ENCODE data around the gene NUDT17. TPM values are rescaled to one million over a fixed set of nuclear protein-coding genes. Genes with fewer than 3 reads are reported as not detected.

Gene NUDT17
- polyA plus RNA-seq, 1 donor from 2014 or later = 5.4 TPM

DNA sequence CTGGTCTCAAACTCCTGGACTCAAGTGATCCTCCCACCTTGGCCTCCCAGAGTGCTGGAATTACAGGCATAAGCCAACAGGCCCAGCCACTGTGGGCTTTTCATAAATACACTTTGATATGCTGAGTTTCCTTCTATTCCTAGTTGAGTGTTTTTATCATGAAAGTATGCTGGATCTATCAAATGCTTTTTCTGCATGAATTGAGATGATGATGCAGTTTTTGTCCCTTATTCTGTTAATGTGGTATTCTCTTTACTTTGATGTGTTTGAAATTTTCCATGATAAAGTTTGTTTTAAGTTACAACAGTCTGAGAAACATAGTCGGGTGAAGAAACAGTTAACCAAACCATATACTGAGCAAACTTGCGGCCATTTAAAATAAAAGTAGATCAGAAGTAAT, 45.6 kb upstream of the NUDT17 start:
- Histone ChIP-seq H3F3A (ENCODE audit: insufficient read depth, low read length, poor library complexity, severe bottlenecking) (no peaks in the 10 kb centered on the region), H4K20me1 (ENCODE audit: insufficient read depth) (no peaks in the 10 kb centered on the region), H3K27ac (ENCODE audit: low read length) (no peak overlapping the region), H3K9me3 (ENCODE audit: low read length) (no peaks in the 10 kb centered on the region), H3K79me2 (replicated peaks; ENCODE audit: insufficient read depth, low read length) (peaks cover 12% of the 10 kb centered on the region), H3K9ac (ENCODE audit: low read length) (no peak overlapping the region), H3K4me3 (ENCODE audit: low read length) (no peak overlapping the region), H3K4me2 (ENCODE audit: low read length) (no peak overlapping the region), H3K36me3 (ENCODE audit: insufficient read depth, low read length) (no peaks in the 10 kb centered on the region), H3K27me3 (ENCODE audit: insufficient read depth, low read depth, low read length) (no peaks in the 10 kb centered on the region), H2AFZ (ENCODE audit: low read depth, low read length) (no peak overlapping the region), H3K9me2 (ENCODE audit: insufficient read depth, low read length) (no peaks in the 10 kb centered on the region)
- TF ChIP-seq, protein P1, sequence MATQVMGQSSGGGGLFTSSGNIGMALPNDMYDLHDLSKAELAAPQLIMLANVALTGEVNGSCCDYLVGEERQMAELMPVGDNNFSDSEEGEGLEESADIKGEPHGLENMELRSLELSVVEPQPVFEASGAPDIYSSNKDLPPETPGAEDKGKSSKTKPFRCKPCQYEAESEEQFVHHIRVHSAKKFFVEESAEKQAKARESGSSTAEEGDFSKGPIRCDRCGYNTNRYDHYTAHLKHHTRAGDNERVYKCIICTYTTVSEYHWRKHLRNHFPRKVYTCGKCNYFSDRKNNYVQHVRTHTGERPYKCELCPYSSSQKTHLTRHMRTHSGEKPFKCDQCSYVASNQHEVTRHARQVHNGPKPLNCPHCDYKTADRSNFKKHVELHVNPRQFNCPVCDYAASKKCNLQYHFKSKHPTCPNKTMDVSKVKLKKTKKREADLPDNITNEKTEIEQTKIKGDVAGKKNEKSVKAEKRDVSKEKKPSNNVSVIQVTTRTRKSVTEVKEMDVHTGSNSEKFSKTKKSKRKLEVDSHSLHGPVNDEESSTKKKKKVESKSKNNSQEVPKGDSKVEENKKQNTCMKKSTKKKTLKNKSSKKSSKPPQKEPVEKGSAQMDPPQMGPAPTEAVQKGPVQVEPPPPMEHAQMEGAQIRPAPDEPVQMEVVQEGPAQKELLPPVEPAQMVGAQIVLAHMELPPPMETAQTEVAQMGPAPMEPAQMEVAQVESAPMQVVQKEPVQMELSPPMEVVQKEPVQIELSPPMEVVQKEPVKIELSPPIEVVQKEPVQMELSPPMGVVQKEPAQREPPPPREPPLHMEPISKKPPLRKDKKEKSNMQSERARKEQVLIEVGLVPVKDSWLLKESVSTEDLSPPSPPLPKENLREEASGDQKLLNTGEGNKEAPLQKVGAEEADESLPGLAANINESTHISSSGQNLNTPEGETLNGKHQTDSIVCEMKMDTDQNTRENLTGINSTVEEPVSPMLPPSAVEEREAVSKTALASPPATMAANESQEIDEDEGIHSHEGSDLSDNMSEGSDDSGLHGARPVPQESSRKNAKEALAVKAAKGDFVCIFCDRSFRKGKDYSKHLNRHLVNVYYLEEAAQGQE (IDR thresholded peaks at IDR 0.05; ENCODE audit: borderline replicate concordance) = no peak
- TF ChIP-seq, protein P2, sequence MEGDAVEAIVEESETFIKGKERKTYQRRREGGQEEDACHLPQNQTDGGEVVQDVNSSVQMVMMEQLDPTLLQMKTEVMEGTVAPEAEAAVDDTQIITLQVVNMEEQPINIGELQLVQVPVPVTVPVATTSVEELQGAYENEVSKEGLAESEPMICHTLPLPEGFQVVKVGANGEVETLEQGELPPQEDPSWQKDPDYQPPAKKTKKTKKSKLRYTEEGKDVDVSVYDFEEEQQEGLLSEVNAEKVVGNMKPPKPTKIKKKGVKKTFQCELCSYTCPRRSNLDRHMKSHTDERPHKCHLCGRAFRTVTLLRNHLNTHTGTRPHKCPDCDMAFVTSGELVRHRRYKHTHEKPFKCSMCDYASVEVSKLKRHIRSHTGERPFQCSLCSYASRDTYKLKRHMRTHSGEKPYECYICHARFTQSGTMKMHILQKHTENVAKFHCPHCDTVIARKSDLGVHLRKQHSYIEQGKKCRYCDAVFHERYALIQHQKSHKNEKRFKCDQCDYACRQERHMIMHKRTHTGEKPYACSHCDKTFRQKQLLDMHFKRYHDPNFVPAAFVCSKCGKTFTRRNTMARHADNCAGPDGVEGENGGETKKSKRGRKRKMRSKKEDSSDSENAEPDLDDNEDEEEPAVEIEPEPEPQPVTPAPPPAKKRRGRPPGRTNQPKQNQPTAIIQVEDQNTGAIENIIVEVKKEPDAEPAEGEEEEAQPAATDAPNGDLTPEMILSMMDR (IDR thresholded peaks at IDR 0.05; ENCODE audit: poor library complexity, severe bottlenecking) = no peak
- TF ChIP-seq EZH2 (IDR thresholded peaks at IDR 0.05; ENCODE audit: borderline replicate concordance, insufficient read depth, low read length, poor library complexity, severe bottlenecking) = no peak
- TF ChIP-seq SMC3 (conservative IDR thresholded peaks at IDR 0.05; ENCODE audit: poor library complexity) = no peak
- no peak for TF ChIP-seq TAF1 (IDR thresholded peaks at IDR 0.05; ENCODE audit: low read depth)
- TF ChIP-seq POLR2AphosphoS5 (IDR thresholded peaks at IDR 0.05) = no peak
- no peak for TF ChIP-seq MXI1 (conservative IDR thresholded peaks at IDR 0.05; ENCODE audit: poor library complexity, severe bottlenecking)
- no peak for TF ChIP-seq EP300 (conservative IDR thresholded peaks at IDR 0.05; ENCODE audit: poor library complexity, severe bottlenecking)
- no peak for TF ChIP-seq RAD21 (conservative IDR thresholded peaks at IDR 0.05)

DNA sequence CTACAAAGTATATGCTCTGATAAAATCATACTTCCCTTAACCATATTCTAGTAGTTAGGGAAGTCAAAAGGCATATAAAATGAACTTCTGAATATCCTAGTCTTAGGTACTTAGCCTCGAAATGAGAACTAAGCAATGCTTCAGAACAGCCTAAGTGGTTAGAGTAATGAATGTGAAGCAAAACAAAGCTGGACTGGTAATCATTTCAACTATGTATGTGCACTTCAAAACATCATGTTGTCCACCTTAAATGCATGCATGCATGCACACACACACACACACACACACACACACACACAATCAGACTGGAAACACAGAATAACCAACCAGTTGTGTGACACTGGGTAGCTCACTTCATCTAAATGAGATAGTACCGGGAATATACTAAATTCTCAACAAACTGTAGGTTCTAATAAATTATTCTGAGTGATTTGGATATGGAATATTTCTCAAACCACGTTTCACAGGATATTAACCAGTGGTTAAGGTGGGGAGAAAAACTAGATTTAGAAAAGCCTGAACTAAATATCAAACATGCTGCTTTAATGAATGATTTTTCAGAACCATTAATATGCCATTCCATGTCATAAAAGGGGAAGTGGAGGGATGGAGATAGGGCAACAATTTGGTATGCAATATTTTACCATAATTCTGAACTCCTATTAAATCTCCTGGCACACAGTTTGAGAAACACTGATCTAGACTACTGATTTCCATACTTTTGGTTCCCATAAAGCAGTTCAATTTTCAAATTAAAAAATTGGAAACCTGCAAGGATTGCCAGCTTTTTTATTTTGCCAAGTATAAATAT, 41.0 kb upstream of the NUDT17 start:
- Histone ChIP-seq H4K20me1 (ENCODE audit: insufficient read depth) (no peaks in the 10 kb centered on the region), H3F3A (ENCODE audit: insufficient read depth, low read length, poor library complexity, severe bottlenecking) (no peaks in the 10 kb centered on the region), H3K4me2 (ENCODE audit: low read length) (no peak overlapping the region), H3K9ac (ENCODE audit: low read length) (no peak overlapping the region), H3K4me3 (ENCODE audit: low read length) (no peak overlapping the region), H3K27me3 (ENCODE audit: insufficient read depth, low read depth, low read length) (no peaks in the 10 kb centered on the region), H3K36me3 (ENCODE audit: insufficient read depth, low read length) (no peaks in the 10 kb centered on the region), H3K9me3 (ENCODE audit: low read length) (no peaks in the 10 kb centered on the region), H3K9me2 (ENCODE audit: insufficient read depth, low read length) (no peaks in the 10 kb centered on the region), H3K27ac (ENCODE audit: low read length) (no peak overlapping the region), H3K79me2 (replicated peaks; ENCODE audit: insufficient read depth, low read length) (peaks cover 11% of the 10 kb centered on the region), H2AFZ (ENCODE audit: low read depth, low read length) (no peak overlapping the region)
- TF ChIP-seq MXI1 (conservative IDR thresholded peaks at IDR 0.05; ENCODE audit: poor library complexity, severe bottlenecking) (no peak), EP300 (conservative IDR thresholded peaks at IDR 0.05; ENCODE audit: poor library complexity, severe bottlenecking) (no peak), EZH2 (IDR thresholded peaks at IDR 0.05; ENCODE audit: borderline replicate concordance, insufficient read depth, low read length, poor library complexity, severe bottlenecking) (no peak), POLR2AphosphoS5 (IDR thresholded peaks at IDR 0.05) (no peak), RAD21 (conservative IDR thresholded peaks at IDR 0.05) (no peak), TAF1 (IDR thresholded peaks at IDR 0.05; ENCODE audit: low read depth) (no peak), SMC3 (conservative IDR thresholded peaks at IDR 0.05; ENCODE audit: poor library complexity) (no peak)
- TF ChIP-seq, protein P1 (IDR thresholded peaks at IDR 0.05; ENCODE audit: borderline replicate concordance) = no peak

Measured in neural cell (in vitro differentiated cells).